ENCODE data around the gene SPTBN5.

Gene SPTBN5

GRCh38 chr15:41801185-41801584 lies 92.7 kb downstream of the SPTBN5 start:
- no peak for DNase-seq

- no peak for DNase-seq
Observed at GRCh38 chr15:41799488-41799805, 94.4 kb downstream of the SPTBN5 start.

GRCh38 chr15:41798607-41799487 lies 95.0 kb downstream of the SPTBN5 start:
- no peak for DNase-seq

All from activated CD4-positive, alpha-beta T cell treated with anti-CD3 and anti-CD28 coated beads for 4 hours (primary cell).